Spleen (tissue), 7 donors: ENCODE data around the gene CHERP.

ENCODE experiments used
- CTCF ChIP-seq, 11 experiments: fragments of 200-600 bp in 7 of 11; fragments of 450-650 bp in 4 of 11; sonication (generic) in 4 of 11; IDR thresholded peaks in 8 of 11; conservative IDR thresholded peaks in 3 of 11; 1 replicate in 7 of 11; 2 replicates in 4 of 11; pipeline versions ENCODE4 v1.4.0 to v1.8.0; 2016 to 2021; ENCODE audit warnings: antibody characterized with exemption in 11 of 11, inconsistent platforms in 4 of 11, mild to moderate bottlenecking in 1 of 11
- POLR2AphosphoS5 ChIP-seq, 3 donors: sonication (generic); formaldehyde crosslinking; IDR thresholded peaks; one replicate each; pipeline ENCODE4 v1.5.1; 2017; ENCODE audit warnings: antibody characterized with exemption in 3 of 3
- donor health status: DM: no; HTN: no; CAD: no; lungs with moderate emphysema.
- donor health status: DM: no; HTN: no; CAD: no.
- donor health status: DM: no; HTN: no; CAD: no.

- TF ChIP-seq CTCF (IDR thresholded peaks at IDR 0.05 in 8 of 11, conservative IDR thresholded peaks at IDR 0.05 in 3 of 11) (peak in 6 of 11 experiments; percentile 11 to 53 (median 40)), POLR2AphosphoS5 (IDR thresholded peaks at IDR 0.05) (peak in 2 of 3 donors; percentile 14 to 44)
Observed at GRCh38 chr19:16527971-16528521, 14.2 kb downstream of the CHERP start.
